ENCODE measurements around the gene CYP3A7.

DNA sequence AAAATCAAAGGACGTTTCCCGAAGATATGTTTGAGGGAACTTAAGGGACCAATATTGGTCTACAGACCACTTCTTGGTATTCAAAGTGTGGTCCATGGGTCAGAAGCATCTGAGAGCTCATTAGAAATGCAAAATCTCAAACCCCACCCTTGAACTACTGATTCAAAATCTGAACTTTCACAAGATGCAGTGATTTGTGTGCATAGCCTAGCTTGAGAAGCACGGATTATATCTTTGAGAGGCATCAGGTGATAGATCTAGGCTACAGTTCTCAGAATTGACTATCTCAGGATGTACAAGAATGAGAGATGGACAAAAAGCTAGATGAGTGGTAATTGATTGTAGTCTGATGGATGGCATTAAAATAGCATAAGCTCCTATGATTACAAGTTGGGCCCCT, 29.5 kb upstream of the CYP3A7 start:
- TF ChIP-seq, protein P1, sequence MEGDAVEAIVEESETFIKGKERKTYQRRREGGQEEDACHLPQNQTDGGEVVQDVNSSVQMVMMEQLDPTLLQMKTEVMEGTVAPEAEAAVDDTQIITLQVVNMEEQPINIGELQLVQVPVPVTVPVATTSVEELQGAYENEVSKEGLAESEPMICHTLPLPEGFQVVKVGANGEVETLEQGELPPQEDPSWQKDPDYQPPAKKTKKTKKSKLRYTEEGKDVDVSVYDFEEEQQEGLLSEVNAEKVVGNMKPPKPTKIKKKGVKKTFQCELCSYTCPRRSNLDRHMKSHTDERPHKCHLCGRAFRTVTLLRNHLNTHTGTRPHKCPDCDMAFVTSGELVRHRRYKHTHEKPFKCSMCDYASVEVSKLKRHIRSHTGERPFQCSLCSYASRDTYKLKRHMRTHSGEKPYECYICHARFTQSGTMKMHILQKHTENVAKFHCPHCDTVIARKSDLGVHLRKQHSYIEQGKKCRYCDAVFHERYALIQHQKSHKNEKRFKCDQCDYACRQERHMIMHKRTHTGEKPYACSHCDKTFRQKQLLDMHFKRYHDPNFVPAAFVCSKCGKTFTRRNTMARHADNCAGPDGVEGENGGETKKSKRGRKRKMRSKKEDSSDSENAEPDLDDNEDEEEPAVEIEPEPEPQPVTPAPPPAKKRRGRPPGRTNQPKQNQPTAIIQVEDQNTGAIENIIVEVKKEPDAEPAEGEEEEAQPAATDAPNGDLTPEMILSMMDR (optimal IDR thresholded peaks at IDR 0.05 in 1 of 3, IDR thresholded peaks at IDR 0.05 in 1 of 3, conservative IDR thresholded peaks at IDR 0.05 in 1 of 3; ENCODE audit: extremely low read depth in 1 of 3, insufficient read depth in 2 of 3, low read length in 3 of 3): no peak
- no peak for TF ChIP-seq EZH2 (IDR thresholded peaks at IDR 0.05; ENCODE audit: low read length)

Measured in keratinocyte (primary cell).